D341Med (cell line): ENCODE measurements around the gene OTUD5.
"Not testable (repeated sequence)": the region's sequence is repeated elsewhere in the genome, so short reads cannot be mapped to it uniquely, and the experiment has no call there.

ENCODE experiments used
- DNase-seq: peaks from one replicate; pipeline ENCODE4 v3.0.0; 2012; ENCODE audit warnings: low spot score

The OTUD5 gene

GRCh38 chrX:48957477-48957826 is at the start of gene OTUD5:
Gene OTUD5 (minus strand): TSS chrX:48957607. CDS start chrX:48957570, 37 bp downstream.
- peak; percentile 83 for DNase-seq

- DNase-seq: no peak
Observed at GRCh38 chrX:49003696-49004095, 46.3 kb upstream of the OTUD5 start.

- peak; percentile 87 for DNase-seq
Observed at GRCh38 chrX:49002091-49002935, 44.9 kb upstream of the OTUD5 start, which contains the start of gene GRIPAP1. Gene GRIPAP1 (minus strand): TSS chrX:49002264. CDS start chrX:49002229, 35 bp downstream.

GRCh38 chrX:49001521-49002090 is 44.2 kb upstream of the OTUD5 start:
- peak; percentile 68 for DNase-seq

GRCh38 chrX:49000636-49001035 is 43.2 kb upstream of the OTUD5 start:
- no peak for DNase-seq

- no peak for DNase-seq
Observed at GRCh38 chrX:48999030-48999429, 41.6 kb upstream of the OTUD5 start.

GRCh38 chrX:48998391-48998790 is 41.0 kb upstream of the OTUD5 start:
- no peak for DNase-seq

GRCh38 chrX:48997865-48998264 is 40.5 kb upstream of the OTUD5 start:
- DNase-seq: no peak

- DNase-seq: no peak
Observed at GRCh38 chrX:48997455-48997854, 40.0 kb upstream of the OTUD5 start.

GRCh38 chrX:48996969-48997368 is 39.6 kb upstream of the OTUD5 start:
- DNase-seq: no peak

- peak; percentile 61 for DNase-seq
Observed at GRCh38 chrX:48992341-48992740, 34.9 kb upstream of the OTUD5 start.

GRCh38 chrX:48989483-48989882 is 32.1 kb upstream of the OTUD5 start:
- DNase-seq: no peak

GRCh38 chrX:48983896-48984295 is 26.5 kb upstream of the OTUD5 start:
- DNase-seq: no peak

GRCh38 chrX:48983081-48983480 is 25.7 kb upstream of the OTUD5 start:
- DNase-seq: no peak

- no peak for DNase-seq
Observed at GRCh38 chrX:48981178-48981577, 23.8 kb upstream of the OTUD5 start.

- not testable (repeated sequence) for DNase-seq
Observed at GRCh38 chrX:48980341-48980740, 22.9 kb upstream of the OTUD5 start.

GRCh38 chrX:48978226-48978625 is 20.8 kb upstream of the OTUD5 start:
- no peak for DNase-seq

GRCh38 chrX:48976086-48976485 is 18.7 kb upstream of the OTUD5 start:
- DNase-seq: no peak

- no peak for DNase-seq
Observed at GRCh38 chrX:48975541-48975940, 18.1 kb upstream of the OTUD5 start.

GRCh38 chrX:48975041-48975440 is 17.6 kb upstream of the OTUD5 start:
- no peak for DNase-seq

- no peak for DNase-seq
Observed at GRCh38 chrX:48974574-48974973, 17.2 kb upstream of the OTUD5 start.

GRCh38 chrX:48974033-48974432 is 16.6 kb upstream of the OTUD5 start:
- DNase-seq: no peak
